ENCODE measurements around the gene HOXA10.

HOXA10 gene

DNA sequence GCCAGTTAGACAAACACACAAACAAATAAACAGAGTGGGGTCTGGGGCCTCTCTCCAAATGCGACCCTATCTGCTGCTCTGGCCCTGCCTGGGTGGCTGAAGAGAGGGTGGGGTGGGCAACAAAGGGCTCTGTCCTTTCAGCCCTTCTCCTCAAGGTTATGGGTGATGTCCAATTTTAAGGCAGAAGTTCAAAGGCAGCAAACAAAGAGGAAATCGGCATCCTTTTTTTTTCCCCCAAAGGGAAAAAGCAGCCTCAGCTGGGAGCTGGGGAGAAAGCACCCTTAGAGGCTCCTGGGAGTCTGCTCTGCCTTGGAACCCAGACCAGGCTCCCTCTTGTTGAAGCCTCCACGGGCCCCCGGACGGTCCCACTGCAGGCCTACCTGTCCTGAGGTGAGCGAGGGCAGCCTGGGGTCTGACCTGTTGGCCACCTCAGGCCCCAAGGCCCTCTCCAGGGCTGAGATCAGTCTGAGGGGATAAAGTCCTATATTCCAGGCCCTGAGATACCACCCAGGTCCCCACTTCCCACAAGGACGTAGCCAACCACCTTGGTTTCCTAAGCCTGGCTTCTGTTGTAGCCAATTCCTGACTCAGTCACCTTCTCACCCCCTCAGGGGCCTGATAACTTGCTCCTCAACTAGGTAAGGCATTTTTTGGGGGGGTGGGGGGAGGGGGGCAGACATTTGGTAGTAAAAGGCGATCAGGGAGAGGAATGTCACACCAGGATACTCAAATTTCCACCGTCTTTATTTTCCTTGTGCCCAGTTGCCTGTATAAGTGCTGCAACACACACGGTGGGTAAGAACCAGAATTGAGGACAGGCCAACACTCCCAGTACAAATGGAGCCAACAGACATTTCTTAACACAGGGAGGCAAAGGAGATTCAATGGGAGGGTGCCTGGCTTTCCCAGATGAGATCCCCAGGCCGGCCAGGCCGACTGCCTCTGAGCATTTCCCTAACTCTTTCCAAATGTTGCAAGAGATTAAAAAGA is 6.6 kb upstream of the HOXA10 start:
- no peak for DNase-seq

DNA sequence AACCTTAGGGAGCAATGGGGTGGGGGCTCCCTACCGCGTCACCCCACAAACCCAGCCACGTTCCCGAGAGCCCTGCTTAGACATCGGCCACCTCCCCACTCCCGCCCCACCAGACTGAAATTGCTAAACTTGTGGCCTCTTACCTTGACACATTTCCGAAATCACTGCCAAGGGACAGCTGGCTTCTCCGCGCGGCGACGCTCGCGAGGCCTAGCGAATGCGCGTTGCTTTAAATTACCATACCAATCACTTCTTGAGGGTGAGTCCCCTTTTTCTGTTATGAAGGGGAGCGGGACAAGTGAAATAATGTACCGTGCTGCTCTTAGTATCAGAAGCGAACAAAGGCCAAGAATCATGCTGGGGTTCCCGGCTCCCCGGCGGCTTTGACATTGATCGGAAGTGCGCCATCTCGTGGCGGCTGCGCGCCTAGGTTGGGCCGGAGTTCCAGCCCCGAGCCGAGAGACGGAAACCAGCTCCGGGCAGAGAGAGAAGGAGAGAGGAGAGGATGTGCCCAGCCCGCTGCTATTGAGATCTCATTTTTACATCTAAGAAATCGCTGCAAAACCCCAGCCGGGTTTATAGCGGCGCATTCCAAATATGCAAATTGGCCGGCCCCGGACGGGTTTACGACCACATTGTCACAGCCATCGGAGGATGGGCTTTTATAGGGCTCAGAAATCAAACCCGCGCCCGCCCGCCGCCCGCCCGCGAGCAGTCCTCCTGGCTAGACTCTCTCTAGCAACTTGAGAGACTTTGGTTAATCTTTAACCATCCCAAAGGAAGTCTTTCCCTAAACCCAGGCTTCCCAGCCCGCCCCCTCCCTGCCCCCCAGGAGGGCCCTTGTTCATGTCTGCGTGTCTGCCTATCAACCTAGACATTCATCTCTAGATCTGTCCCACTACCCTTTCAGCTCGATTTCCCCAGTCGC is 5.6 kb upstream of the HOXA10 start:
- DNase-seq: peak in 4 of 56 donors; percentile 9 to 53 (median 11)

GRCh38 chr7:27179030-27179429 is 4.9 kb upstream of the HOXA10 start:
- no peak for DNase-seq

GRCh38 chr7:27178366-27178765 is 4.2 kb upstream of the HOXA10 start:
- no peak for DNase-seq

DNA sequence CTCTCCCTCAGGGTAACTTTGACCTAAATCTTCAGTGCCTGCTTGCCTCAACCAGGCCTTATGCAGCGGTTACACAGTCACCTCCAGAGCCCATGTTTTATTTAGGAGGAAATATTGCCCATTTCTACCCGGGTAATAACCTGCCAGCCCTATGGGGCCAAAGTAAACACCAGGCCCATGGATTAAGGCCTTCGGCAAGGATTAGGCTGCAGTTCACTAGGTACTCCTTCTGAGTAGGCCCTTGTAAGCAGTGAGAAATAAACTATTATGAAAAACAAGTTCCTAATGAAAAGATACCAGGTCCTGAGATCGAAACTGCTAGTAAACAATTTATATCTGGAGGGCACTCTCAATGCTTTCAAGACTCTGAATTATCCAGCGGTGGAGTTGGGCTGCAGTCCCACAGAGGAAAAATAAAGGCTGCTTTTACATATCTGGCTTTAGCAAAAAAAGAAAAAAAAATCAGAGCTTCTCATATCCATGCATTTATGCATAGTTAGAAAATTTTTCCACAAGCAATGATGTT is 3.7 kb upstream of the HOXA10 start:
- DNase-seq: no peak

- DNase-seq: no peak
These were observed 3.1 kb upstream of the HOXA10 start for GRCh38 chr7:27176962-27177794.

DNA sequence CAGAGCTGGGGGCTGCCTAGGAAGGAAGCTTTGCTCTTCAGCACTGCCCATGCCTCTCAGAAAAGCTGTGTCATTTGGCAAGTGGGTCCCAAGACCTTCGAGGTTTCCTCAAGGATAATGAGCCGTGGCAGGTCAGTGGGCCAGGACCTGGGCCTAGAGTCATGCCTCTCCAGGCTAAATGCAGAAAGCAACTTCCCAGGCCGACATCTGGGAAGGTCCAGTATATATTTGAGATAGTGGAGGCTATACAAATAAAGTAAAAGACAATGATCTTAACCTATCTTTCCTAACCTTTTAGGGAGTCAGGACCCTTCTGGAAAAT is 2.4 kb upstream of the HOXA10 start:
- DNase-seq: no peak

- no peak for DNase-seq
These were observed 1.8 kb upstream of the HOXA10 start for GRCh38 chr7:27175626-27176523.

DNA sequence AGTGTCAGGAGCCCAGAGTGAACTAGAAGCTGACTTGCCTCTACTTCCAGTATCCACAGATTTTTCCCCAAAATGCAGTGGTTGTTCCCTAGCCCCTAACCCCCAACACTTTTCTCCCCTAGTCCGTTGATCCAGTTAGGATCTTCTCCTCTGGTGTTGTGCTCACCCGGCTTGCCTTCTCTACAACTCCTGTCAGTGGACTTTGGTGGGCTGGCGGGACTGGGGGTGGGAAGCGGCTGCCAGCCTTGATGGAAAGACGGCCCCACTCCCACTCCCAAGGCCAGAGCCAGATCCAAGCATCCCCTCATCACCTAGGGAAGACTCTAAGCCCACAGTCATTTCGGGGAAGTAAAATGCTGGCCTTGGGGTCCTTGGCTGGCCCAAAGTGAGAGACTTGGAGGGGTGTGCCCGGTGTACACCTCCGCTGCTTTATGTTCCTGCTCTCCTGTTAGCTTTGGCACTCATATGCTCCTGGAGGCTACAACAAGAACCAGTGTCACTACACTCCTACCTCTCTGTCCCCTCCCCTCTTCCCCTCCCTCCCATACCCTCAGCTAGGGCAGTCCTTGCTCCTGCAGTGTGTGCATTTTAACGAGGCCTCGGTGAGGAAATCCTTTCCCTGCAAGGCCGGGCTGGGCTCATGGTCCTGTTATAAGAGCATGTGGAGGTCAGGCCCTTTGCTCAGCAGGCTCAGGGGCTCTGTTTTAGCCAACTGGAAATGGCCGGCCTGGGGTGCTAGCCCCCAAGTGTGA is 930 bp upstream of the HOXA10 start:
- no peak for DNase-seq

DNA sequence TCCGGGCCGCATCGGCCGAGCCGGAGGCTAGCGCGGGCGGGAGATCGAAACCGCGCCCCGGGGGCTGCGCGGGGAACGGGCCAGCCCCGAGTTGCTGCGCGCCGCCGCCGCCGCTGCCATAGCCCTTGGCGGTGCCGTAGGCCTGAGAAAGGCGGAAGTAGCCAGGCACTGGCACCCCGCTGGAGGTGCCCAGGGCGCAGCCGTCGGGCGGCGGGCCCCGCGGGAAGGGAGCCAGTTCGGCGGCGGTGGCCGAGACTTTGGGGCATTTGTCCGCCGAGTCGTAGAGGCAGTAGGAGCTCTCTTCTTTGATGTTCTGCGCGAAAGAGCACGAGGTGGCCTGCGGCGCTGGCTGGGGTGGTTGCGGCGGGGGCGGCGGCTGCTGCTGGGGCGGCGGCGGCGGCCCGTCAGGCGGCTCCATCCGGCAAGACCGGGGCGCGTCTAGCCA is 587 bp downstream of the HOXA10 start:
- DNase-seq: no peak

GRCh38 chr7:27172823-27173510 is 1.2 kb downstream of the HOXA10 start:
- DNase-seq: no peak

DNA sequence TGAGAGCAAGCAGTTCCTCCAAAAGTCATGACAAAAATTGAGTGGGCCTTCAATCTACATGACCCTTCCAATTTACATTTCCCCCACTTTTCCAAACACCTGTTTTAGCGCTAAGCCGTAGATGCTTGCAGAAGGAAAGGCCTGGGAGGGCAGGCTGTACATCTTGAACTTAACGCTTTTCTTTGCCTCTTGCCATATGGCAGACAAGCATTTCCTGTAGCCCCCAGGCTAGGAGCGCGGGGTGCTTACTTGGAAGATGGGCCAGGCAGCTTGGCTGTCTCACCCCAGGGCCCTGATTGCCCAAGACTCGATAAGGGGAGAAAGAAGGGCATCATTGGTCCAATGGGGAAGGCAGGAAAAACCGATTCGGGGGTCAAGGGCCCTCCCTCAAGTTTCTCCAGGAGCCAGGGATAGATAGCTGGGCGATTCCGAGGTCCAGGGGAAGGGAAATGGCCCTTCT is 1.8 kb downstream of the HOXA10 start:
- DNase-seq: no peak

- no peak for DNase-seq
These were observed 2.3 kb downstream of the HOXA10 start for GRCh38 chr7:27171637-27172314.

DNA sequence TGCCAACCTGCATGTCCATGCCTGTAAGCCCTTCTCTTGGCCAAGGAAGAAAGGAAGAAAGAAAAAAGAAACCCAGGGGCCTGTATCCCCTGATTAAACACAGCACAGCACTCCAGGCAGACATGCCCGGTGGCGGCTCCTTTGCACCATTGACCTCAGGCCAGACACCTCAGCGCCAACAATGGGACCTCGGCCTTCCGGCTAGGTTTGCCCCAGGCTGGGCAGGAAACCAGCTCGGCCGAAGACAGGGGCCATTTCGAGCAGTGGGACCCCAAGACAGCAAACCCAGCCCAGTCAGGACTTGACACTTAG is 2.8 kb downstream of the HOXA10 start:
- DNase-seq: no peak

DNA sequence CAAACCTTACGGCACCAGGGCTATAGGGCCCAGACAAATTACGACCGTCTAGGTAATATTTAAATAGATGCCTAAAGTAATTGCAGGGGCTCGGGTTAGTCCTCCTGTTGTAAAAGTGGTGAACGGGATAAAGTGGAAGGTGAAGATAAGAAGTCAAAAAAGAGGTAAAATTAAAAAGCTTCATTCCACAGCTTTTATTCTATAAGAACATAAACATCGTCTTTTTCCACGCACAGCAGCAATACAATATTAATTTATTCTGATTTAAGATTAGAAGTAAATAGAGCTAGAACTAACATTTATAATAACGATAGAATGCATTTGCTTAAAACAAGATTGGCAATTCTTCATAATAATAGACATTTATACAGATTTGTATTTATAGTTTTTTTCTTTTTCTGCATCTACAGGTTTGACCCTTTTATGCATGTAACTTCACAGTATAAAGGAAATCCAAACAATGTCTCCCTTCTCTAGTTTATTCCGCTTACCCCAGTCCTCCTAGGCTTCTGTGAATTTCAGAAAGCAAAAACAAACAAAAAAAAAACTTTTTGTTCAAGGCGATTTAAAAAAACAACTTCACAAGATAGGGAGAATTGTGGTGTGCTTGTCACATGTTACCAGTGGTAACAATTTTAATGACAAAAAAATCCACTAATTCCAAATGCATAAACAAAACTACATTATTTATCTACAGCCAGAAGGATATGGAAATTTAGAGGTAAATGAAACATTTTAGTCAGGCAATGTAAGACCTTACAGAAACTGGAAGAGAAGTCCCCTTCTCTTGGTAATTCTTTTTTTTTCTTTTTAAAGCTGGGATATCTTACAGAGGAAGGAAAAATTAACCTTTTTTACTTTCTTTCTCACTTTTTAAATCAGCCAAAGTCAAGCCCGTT is 3.4 kb downstream of the HOXA10 start:
- no peak for DNase-seq

DNA sequence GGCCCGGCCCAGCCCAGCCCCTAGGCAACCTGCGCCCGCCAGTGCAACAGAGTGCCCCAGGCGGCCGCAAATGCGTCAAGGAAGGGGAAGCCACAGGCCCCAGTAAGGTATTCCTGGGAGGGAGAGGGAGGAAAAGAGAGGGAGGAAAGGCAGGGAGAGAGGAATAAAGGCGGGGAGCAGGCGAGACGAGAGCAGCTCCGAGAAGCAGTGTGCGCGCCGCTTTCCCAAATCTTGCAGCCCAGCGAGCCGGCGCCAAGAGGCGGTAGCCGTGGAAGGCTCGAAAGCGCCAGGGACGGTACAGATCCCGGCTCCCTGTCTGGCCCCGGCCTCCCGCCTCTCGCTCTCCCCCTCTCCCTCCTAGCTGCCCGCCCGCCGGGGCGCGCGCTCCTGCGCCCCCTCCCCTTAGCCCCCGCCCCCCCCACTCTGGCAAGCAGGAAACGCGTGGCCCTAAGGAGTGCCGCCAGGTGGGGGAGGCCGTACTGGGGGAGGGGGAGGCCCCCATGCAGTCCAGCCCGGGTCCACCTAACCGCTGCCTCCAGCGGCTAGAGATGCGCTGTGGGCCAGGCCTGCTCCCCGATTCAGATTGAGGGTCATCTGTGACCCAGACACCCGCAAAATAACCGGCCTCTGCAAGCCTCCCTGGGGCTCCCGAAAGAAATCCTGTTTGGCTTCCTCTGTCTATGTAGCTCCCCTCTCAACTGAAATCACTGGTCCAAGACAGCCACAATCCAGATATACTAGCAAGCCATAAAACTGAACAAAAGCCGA is 4.3 kb downstream of the HOXA10 start:
- DNase-seq: no peak

Data from nucleus accumbens (tissue), 56 donors.